Peyer's patch (tissue), 4 donors: ENCODE data around the gene MAGI2. TPM values are rescaled to one million over a fixed set of nuclear protein-coding genes. Genes with fewer than 3 reads are reported as not detected.

ENCODE experiments used
- DNase-seq, 3 donors: peaks; one replicate each; pipeline ENCODE4 v3.0.0-alpha.2; 2017 to 2019
- H3K27ac ChIP-seq, 4 donors: fragments of 200-600 bp; sonication (generic); one replicate each; pipeline ENCODE4 v1.5.1; 2016 to 2019
- H3K27me3 ChIP-seq, 2 donors: fragments of 200-600 bp; sonication (generic); one replicate each; pipeline ENCODE4 v1.5.1; 2019
- H3K36me3 ChIP-seq, 3 donors: fragments of 200-600 bp; sonication (generic); one replicate each; pipeline ENCODE4 v1.5.1; 2016 to 2019
- H3K4me1 ChIP-seq, 4 donors: fragments of 200-600 bp; sonication (generic); one replicate each; pipeline ENCODE4 v1.5.1; 2016 to 2019
- H3K4me3 ChIP-seq, 4 donors: fragments of 200-600 bp; sonication (generic); 1 replicate in 3 of 4; 2 replicates in 1 of 4; pipeline ENCODE4 v1.5.1; 2016 to 2019; ENCODE audit warnings: mild to moderate bottlenecking in 1 of 4
- H3K9me3 ChIP-seq, 4 donors: fragments of 200-600 bp; sonication (generic); one replicate each; pipeline ENCODE4 v1.5.1; 2016 to 2019; ENCODE audit warnings: mild to moderate bottlenecking in 1 of 4
- CTCF ChIP-seq, 6 experiments: fragments of 450-650 bp in 4 of 6; fragments of 200-600 bp in 2 of 6; sonication (generic) in 1 of 6; IDR thresholded peaks; one replicate each; pipeline ENCODE4 v1.5.1; 2017 to 2019; ENCODE audit warnings: antibody characterized with exemption in 6 of 6, mild to moderate bottlenecking in 3 of 6, moderate library complexity in 1 of 6
- POLR2A ChIP-seq, 2 donors: fragments of 450-650 bp; IDR thresholded peaks; one replicate each; pipeline ENCODE4 v1.5.1; 2017; ENCODE audit warnings: antibody characterized with exemption in 2 of 2, mild to moderate bottlenecking in 2 of 2, moderate library complexity in 2 of 2
- total RNA-seq, 4 donors: library from RNA; depleted of rRNA; stranded (reverse); fragments of >200 nt; gene quantifications; one replicate each; pipeline ENCODE4 v1.1.0, GENCODE V29; 2016

MAGI2 gene
- total RNA-seq, 4 donors from 2014 or later = 1.6 to 12.4 (median 2.8) TPM

DNA sequence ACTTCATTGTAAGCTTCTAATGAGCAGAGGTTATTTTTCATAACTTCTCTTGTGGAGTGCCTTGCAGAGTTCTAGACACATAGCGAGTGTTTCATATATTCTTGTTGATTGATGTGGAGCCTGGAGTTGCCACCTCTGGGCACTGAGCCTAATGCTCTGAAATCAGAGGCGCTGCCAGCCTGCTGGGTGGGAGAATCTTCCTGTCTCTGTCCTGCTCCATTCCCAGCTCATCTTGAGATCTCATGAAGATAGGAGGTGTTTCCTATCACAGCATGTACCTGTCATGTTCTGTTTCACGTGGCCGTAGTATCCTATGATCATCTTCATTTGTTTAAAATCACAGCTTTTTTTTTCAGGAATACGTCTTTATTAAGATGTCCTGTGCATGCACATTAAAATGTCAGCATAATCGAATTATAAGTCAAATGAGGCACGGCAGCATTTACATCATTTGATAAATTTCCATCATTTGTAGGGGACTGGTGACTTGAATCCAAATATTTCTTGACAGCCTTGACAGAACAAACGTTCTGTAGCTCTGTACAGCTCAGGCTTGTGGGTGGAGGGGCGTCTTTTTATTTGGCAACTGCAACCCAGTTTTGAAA, 1261.9 kb downstream of the MAGI2 start:
- Histone ChIP-seq H3K9me3 (no peaks in the 10 kb centered on the region), H3K36me3 (no peaks in the 10 kb centered on the region), H3K4me1 (no peaks in the 10 kb centered on the region), H3K27ac (no peak overlapping the region), H3K27me3 (no peaks in the 10 kb centered on the region), H3K4me3 (no peak overlapping the region)
- no peak for DNase-seq
- TF ChIP-seq POLR2A (IDR thresholded peaks at IDR 0.05) (no peak), CTCF (IDR thresholded peaks at IDR 0.05) (no peak)

DNA sequence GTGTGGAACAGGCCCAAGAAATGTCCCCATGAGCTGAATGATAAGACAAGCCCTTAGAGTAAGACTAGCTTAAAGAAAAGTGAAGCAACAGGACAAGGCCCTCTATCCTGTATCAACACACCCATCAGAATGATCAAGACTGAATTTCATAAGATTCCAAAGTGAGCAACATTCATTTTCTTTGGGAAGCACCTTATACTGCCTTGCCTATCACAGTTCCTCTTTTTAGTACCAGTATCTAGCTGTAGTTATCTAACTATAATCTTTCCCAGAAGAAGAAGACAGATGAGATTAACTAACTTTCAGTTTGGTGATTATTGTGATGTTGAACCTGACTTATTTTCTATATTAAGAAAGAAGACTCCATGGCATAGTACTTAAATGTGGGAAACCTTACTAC, 1263.7 kb downstream of the MAGI2 start:
- H3K27me3 ChIP-seq = no peaks in the 10 kb centered on the region
- H3K4me3 ChIP-seq = no peak overlapping the region
- TF ChIP-seq POLR2A (IDR thresholded peaks at IDR 0.05) (no peak), CTCF (IDR thresholded peaks at IDR 0.05) (no peak)
- no peak overlapping the region for H3K27ac ChIP-seq
- H3K4me1 ChIP-seq = no peaks in the 10 kb centered on the region
- H3K9me3 ChIP-seq = no peaks in the 10 kb centered on the region
- DNase-seq = no peak
- no peaks in the 10 kb centered on the region for H3K36me3 ChIP-seq

DNA sequence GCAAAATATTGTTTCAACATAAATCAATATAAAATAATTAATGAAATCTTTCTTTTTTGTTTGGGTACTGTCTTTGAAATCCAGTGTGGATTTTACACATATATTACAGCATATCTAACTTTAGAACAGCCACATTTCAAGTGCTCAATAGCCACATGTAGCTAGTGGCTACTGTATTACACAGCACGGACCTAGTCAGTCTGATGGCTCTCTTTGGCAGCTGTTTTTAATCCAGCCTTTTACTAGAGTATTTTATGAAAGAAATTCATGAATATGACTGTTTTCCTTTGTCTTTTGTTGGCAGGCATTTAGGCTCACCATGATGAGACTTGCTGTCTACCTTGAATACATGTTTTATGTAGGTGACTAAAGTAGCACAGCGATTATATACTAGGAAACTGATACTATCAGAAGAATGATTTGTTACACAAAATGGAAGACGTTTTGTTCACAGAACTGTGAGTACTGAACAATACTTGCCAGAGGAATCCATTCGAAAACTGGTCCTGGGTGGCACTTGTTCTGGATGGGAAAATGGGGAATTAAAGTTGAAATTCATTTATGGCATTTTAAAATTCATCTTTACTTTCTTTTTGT, 1268.2 kb downstream of the MAGI2 start:
- no peak overlapping the region for H3K27ac ChIP-seq
- TF ChIP-seq POLR2A (IDR thresholded peaks at IDR 0.05) = no peak
- TF ChIP-seq CTCF (IDR thresholded peaks at IDR 0.05) = no peak

DNA sequence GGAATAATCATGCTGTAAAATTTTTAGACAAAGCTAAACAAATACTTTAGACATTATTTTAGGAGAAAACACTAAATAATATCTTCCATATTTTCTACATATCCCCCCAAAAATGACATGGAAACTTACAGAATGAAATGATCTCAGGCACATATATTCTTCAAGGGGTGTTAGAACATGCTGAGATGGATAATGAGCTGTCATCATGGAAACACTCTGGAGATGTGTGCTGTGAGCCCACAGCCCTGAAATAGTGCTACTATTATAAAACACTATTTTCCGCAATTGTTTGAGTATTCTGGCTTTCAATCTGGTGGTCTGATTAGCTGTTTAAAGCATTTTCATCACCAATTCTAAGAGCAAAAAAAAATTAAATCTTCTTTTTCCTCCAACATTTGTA, 1269.2 kb downstream of the MAGI2 start:
- Histone ChIP-seq H3K36me3 (no peaks in the 10 kb centered on the region), H3K27me3 (no peaks in the 10 kb centered on the region), H3K9me3 (no peaks in the 10 kb centered on the region), H3K4me3 (no peak overlapping the region), H3K4me1 (no peaks in the 10 kb centered on the region), H3K27ac (no peak overlapping the region)
- TF ChIP-seq POLR2A (IDR thresholded peaks at IDR 0.05) (no peak), CTCF (IDR thresholded peaks at IDR 0.05) (no peak)
- no peak for DNase-seq

More for the DNA sequence above, 1268.2 kb downstream of the MAGI2 start:
- H3K36me3 ChIP-seq = no peaks in the 10 kb centered on the region
- DNase-seq = no peak
- no peaks in the 10 kb centered on the region for H3K4me1 ChIP-seq
- H3K4me3 ChIP-seq = no peak overlapping the region
- H3K9me3 ChIP-seq = no peaks in the 10 kb centered on the region
- H3K27me3 ChIP-seq = no peaks in the 10 kb centered on the region

DNA sequence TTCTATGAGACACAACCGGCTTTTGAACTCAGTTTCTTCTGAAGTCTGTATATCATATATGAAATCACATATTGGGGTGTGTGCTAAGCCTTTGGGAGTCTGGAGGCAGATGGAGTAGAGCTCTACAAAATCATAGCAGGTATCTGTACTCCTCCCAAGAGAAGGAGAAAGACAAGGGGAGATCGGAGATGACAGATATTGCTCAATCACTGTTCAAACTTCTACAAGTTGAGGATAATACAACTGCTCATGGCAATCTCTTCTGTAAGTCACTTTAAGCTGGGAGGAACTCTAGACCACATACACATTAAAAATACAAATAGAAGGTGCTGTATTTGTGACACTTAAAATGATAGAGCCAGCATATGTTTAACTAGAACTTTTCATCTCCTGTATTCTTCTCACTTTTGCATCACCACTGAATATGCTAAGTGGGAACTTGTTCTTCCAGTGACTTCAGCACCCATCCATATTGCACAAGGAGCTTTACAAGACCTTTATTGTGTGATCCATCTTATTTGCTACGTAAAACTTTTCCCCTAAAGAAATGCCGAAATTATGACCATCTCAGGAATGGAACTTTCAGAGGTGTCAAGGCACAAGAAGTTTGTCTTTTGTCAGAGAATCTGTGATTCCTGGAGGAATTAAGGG, 1273.5 kb downstream of the MAGI2 start:
- Histone ChIP-seq H3K27ac (no peak overlapping the region), H3K36me3 (no peaks in the 10 kb centered on the region)

More for the DNA sequence above, 1273.5 kb downstream of the MAGI2 start:
- TF ChIP-seq POLR2A (IDR thresholded peaks at IDR 0.05) (no peak), CTCF (IDR thresholded peaks at IDR 0.05) (no peak)
- Histone ChIP-seq H3K4me1 (no peaks in the 10 kb centered on the region), H3K27me3 (no peaks in the 10 kb centered on the region), H3K4me3 (no peak overlapping the region), H3K9me3 (no peaks in the 10 kb centered on the region)
- no peak for DNase-seq
